UCSD-AML1 (cell line): ENCODE measurements around the gene ABCB8.
A peak's percentile ranks its signal among the peaks of the same experiment; 100 is the strongest.
"Not testable (repeated sequence)": the region's sequence is repeated elsewhere in the genome, so short reads cannot be mapped to it uniquely, and the experiment has no call there.

Source experiments
- DNase-seq: peaks from one replicate; lab custom pipeline; 2025; ENCODE audit not compliant: unreplicated experiment; lab: John Stamatoyannopoulos, UW

Gene ABCB8

DNA sequence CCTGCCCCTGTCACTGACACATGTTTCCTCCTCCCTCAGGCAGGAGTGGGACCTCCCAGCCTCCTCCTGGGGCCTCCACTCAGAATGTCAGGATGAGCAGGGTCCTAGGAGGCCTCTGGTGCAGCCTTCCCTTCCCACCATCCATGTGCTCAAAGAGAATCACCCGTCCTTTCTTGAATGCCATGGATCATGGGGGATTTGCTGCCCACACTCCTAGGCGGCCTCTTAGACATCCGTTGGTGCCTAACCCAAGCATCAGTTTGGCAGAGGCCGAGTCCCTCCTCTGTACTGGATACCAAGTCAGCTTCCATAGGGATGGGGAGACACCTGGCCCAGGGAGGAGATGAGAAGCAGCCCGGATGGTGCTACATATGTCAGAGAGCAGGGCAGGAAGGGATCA, 30.4 kb upstream of the ABCB8 start:
- DNase-seq = no peak

DNA sequence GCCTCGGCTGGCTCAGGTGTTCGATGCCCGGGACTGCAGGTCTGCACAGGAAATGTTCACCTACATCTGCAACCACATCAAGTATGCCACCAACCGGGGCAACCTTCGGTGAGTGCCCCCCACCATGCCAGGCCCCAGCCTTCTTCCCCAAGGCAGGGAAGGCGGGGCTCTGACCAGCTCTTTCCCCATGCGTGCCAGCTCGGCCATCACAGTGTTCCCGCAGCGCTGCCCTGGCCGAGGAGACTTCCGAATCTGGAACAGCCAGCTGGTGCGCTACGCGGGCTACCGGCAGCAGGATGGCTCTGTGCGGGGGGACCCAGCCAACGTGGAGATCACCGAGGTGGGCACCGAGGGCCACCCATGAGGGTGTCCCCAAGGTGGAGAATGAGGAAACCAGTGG, 29.9 kb upstream of the ABCB8 start:
- DNase-seq = no peak

DNA sequence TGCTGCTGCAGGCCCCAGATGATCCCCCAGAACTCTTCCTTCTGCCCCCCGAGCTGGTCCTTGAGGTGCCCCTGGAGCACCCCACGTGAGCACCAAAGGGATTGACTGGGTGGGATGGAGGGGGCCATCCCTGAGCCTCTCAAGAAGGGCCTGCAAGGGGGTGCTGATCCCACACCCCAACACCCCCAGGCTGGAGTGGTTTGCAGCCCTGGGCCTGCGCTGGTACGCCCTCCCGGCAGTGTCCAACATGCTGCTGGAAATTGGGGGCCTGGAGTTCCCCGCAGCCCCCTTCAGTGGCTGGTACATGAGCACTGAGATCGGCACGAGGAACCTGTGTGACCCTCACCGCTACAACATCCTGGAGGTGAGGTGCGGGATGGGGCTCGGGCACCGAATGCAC, 29.2 kb upstream of the ABCB8 start:
- DNase-seq = no peak

DNA sequence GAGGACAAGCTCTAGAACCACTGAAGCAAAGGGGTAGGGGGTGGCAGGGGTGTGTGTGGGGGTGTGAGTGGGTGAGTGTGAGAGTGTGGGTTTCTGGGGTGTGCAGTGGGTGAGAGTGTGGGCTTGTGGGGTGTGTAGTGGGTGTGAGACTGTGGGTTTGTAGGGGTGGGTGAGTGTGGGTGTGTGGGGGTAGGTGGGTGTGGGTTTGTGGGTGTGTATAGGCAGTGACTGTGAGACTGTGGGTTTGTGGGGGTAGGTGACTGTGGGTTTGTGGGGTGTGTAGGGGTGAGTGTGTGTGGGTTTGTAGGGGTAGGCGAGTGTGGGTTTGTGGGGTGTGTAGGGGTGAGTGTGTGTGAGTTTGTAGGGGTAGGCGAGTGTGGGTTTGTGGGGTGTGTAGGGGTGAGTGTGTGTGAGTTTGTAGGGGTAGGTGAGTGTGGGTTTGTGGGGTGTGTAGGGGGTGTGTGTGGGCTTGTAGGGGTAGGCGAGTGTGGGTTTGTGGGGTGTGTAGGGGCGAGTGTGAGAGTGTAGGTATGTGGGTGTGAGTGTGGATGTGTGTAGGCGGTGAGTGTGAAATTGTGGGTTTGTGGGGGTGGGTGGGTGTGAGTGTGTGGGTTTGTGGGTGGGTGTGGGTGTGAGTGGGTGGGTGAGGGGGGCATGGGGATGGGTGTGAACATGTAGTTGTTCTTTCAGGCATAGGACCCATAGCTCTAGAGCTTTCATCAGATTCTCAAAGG, 28.6 kb upstream of the ABCB8 start:
- DNase-seq = no peak

DNA sequence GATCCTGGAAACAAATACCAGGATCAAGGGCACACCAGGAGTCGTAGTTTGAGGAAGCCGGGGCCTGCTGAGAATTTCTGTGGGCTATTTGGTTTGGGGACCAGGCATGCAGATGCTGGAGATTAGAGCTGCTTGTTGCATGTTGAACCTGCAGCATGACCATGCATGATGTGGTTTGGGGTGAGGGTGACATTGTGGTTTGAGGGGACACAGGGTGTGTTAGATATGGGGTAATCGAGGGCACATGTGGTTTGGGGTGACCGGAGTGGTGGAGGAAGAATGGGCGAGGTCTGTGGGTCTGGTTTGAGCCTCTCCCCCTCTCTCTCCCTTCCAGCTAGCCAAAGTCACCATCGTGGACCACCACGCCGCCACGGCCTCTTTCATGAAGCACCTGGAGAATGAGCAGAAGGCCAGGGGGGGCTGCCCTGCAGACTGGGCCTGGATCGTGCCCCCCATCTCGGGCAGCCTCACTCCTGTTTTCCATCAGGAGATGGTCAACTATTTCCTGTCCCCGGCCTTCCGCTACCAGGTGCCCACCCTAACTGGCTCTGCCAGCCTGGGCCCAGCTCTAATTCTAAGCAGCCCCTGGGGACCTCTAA, 27.3 kb upstream of the ABCB8 start:
- no peak for DNase-seq

DNA sequence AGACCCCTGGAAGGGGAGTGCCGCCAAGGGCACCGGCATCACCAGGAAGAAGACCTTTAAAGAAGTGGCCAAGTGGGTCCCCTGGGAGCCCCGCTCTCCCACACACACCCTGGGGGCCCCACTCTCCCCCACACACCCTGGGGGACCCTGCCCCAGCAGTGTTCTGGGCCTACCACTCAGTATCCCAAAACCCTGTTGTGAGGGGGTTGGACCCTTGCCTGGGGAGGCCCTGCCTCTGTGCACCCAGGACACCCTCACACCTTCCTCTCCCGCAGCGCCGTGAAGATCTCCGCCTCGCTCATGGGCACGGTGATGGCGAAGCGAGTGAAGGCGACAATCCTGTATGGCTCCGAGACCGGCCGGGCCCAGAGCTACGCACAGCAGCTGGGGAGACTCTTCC, 26.7 kb upstream of the ABCB8 start:
- no peak for DNase-seq

DNA sequence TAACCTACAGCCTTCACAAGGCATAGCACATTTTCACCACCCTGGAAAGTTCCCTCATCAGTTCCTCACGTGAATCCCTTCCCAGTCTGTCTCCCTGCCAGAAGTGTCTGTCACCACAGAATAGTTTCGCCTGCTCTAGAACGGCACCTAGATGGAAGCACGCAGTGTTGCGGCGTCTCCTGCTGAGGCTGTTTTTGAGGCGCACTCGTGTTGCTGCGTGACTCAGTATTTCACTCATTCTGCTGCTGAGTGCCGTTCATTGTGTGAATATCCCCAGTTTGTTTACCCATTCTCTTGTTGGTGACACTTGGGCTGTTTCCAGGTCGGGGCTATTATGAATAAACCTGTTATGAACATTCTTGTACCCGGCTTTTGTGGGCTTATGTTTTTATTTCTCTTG, 24.7 kb upstream of the ABCB8 start:
- DNase-seq = no peak

DNA sequence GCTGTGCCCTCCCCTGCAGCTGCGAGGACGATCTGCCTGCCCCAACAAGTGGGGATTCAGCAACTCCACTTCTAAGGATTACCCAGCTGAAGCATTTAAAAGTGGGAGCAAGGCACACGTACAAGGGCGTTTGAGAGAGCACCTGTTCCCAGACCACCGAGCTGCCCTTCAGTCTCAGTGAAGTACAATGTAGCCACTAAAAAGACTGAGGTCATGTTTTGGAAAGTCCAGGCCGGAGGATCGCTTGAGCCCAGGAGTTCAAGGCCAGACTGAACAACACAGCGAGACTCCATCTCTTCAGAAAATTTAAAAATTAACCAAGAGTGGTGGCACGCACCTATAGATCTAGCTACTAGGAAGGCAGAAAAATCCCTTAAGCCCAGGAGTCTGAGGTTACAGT, 22.7 kb upstream of the ABCB8 start:
- DNase-seq = no peak

DNA sequence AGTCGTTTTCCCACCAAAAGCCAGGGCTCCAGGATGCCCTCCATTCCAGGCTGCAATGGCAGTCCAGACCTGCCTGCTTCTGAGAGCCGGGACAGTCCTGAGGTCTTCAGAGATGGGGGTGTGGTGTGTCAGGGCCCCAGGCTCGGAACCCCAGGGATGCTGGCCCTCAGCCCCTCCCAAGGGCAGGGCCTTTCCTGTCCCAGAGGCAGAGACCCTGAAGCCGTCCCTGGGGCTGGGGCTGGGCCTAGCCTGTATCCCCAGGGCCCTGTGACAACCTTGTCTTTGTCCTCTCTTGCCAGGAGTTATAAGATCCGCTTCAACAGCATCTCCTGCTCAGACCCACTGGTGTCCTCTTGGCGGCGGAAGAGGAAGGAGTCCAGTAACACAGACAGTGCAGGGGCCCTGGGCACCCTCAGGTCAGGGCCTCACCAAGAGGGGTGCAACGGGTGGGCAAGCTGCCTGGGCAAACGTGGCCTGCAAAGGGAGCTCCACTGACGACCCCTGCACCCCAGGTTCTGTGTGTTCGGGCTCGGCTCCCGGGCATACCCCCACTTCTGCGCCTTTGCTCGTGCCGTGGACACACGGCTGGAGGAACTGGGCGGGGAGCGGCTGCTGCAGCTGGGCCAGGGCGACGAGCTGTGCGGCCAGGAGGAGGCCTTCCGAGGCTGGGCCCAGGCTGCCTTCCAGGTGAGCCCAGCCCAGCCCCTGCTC, 21.5 kb upstream of the ABCB8 start:
- no peak for DNase-seq

DNA sequence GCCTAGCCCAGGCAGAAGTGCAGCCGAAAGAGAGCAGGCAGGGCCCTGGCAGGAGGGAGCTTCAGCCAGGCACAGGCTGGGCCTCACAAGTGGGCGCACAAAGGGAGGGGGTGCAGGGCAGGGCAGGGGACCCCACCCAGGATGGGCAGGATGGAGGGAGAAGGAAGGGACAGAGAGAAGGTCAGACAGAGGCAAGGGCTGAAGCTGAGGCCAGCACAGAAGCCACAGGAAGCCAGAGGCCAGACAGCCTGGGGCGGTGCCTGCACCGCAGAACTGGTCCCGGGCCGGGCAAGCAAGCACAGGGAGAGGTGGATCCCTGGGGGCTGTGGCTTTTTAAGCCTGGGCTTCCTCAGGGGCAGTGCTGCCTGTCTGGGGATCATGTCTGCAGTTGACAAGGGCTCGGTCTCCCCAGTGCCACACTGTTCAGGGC, 20.8 kb upstream of the ABCB8 start:
- DNase-seq = peak; percentile 15

DNA sequence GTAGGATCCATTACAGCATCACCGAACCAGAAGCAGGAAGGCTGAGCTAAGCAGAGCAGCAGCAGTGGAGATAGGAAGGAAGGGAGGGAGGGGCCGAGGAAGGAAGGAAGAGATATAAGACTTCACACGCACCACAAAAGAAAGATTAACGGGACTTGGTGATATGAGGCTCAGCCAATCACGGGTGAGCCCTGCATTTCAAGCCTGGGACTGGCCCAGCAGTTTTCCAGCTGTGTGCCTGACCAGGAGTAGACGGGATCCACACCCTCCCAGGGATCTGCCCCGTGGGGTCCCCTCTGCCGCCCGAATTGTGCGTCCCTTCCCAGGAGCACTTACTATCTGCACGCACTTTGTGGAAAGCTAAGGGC, 20.1 kb upstream of the ABCB8 start:
- peak; percentile 16 for DNase-seq

DNA sequence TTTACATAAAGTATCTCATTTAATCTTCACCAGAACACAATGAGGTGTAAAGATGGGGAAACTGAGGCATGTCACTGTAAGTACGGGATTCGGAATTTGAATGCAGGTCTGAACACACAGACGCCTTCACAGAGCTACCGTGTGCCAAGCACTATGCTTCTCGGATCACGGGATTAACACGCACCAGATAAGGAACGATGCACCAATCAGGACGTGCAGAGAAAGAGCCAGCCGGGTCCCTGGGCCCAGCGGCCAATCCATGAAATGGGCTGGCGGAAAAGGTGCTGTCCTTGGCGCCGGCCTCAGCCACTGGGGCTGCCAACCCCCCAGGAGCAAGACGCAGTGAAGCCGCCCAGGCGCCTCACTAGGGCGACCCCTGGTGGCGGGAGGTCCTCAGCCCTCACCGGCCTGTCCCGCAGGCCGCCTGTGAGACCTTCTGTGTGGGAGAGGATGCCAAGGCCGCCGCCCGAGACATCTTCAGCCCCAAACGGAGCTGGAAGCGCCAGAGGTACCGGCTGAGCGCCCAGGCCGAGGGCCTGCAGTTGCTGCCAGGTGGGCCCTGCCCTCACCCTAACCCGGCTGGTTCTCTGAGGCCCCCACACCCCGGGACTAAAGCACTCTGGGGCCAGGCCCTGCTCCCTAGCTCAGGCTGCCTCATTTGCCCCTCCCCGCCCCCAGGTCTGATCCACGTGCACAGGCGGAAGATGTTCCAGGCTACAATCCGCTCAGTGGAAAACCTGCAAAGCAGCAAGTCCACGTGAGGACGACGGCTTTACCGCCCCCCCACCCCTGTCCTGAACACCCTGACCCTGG, 19.5 kb upstream of the ABCB8 start:
- DNase-seq = no peak

DNA sequence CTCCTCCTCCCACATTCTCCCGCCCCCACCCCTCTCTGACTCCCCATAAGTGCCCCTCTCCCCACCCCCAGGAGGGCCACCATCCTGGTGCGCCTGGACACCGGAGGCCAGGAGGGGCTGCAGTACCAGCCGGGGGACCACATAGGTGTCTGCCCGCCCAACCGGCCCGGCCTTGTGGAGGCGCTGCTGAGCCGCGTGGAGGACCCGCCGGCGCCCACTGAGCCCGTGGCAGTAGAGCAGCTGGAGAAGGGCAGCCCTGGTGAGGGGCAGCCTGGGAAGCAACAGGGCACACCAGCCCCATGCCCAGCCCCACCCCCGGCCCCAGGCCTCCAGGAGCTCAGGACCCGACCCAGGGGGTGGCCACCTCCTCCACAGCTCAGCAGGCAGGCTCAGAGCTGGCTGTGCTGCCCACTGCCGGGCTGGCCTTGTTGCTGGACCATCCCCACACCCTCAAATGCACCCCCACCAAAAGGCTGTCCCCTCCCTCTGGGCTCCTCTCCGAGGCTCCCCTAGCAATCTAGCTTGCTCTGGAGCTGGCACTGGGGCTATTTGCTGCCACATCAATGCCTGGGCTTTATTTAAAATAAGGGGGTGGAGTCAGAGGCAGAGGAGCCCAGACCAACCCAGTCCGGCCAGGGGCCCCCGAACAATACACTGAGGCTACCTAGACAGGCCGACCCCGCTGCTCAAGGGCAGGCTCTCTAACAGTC, 18.8 kb upstream of the ABCB8 start:
- no peak for DNase-seq

DNA sequence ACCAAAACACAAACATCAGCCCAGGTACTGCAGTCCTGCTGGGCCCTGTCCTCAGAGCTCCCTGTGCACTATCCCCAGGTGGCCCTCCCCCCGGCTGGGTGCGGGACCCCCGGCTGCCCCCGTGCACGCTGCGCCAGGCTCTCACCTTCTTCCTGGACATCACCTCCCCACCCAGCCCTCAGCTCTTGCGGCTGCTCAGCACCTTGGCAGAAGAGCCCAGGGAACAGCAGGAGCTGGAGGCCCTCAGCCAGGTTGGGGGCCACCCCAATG, 18.3 kb upstream of the ABCB8 start:
- DNase-seq = no peak

DNA sequence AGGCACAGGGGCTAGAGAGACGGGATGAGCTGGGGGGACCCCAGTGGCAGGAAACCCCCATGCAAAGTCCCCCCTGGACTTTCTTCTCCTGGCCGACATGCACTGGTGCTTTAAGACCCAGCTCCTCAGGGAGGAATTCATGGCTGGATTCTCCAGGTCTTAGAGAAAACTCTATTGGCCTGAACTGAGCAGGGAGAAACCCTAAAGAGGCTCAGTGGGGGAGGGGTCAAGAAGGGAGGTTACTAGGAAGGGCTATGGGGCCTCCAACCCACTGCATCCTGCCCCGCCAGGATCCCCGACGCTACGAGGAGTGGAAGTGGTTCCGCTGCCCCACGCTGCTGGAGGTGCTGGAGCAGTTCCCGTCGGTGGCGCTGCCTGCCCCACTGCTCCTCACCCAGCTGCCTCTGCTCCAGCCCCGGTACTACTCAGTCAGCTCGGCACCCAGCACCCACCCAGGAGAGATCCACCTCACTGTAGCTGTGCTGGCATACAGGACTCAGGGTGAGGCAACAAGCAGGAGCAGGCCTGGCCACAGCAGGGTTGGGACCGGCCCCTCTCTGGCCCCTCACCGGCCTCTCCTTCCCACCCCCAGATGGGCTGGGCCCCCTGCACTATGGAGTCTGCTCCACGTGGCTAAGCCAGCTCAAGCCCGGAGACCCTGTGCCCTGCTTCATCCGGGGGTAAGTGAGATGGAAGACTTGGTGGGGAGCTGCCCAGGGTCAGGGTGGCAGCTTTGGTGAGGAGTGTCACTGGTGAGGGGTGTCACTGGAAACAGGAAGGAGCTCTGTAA, 17.7 kb upstream of the ABCB8 start:
- peak; percentile 51 for DNase-seq

DNA sequence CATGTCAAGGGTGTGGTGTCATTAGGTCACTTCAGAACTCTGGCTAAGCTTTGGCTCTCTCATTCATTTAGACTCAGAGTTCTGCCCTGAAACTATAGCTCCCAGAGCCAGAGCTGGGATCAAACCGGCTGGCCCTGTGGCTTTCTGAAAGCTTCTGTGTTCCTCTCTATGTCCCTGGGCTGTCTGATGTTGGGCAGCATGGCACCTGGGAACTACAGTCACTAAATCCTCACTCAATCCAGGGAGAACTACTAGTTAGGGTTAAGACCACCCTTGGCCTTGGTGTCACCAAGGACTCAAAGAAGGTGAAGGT, 17.2 kb upstream of the ABCB8 start:
- DNase-seq = no peak

DNA sequence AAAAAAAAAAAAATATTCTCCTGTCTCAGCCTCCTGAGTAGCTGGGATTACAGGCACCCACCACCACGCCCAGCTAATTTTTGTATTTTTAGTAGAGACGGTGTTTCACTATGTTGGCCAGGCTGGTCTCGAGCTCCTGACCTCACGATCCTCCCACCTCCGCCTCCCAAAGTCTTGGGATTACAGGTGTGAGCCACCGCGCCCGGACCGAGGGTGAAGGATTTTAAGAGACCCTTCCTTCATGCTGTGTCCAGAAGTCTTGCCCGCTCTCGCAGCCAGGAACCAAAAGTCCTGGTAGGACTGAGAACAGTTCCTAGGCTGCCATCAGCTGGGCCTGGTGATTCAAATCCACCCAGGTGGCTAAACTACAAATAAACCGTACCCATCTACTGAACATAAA, 16.6 kb upstream of the ABCB8 start:
- DNase-seq = not testable (repeated sequence)

DNA sequence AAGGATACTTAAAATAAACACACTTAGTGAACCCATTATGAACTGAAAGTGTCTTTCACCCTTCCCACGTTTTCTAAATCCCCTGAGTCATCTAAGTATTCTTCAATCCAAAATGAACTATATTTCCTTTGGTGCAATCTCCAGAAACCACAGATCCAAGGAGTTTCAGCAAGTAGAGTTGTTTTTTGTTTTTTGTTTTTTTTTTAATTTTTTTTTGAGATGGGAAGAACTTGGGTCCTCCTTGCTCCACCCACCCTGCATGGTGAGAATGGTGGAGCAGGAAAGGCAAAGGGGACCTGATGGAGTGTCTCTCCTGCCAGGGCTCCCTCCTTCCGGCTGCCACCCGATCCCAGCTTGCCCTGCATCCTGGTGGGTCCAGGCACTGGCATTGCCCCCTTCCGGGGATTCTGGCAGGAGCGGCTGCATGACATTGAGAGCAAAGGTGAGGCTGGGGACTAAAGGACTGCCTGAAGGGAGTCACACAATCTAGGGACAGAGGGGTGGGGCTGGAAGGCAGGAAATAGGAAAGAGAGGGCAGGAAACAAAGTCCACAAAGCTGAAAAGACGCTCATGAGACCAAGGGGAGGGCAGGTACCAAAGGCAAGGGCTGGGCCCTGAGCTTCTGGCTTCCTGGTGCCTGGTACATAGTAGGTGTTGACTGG, 16.1 kb upstream of the ABCB8 start:
- DNase-seq = no peak

DNA sequence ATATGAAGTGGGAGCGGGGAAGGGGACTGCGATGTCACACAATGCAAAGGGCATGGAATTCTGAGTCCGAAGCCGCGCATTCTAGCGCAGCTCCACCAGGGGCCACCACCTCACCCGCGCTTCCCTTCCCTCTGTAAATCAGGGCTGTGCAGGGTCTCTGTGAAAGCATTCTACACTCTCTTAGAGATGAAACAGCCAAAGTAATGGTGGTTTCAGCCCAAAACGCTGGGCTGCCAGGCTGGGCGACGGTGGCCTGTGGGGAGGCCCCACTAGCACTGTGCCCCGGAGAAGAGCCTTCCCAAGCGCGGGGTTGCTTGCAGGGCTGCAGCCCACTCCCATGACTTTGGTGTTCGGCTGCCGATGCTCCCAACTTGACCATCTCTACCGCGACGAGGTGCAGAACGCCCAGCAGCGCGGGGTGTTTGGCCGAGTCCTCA, 15.3 kb upstream of the ABCB8 start:
- no peak for DNase-seq

DNA sequence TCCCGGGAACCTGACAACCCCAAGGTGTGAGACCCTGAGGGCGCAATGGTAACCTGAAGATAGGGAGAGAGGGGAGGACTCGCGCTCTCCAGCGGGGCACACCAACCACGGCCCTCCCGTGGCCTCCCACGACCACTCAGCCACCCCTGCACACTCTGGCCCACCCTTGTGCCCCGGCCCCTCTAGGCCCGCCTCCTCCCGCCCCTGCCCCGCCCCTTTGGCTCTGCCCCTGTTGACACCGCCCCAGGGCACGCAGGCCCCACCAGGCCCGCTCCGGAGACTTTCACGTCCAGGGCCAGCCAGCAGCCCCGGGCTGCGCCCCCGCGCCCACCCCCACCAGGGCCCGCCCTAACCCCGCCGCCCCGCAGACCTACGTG, 14.9 kb upstream of the ABCB8 start:
- DNase-seq = no peak
